ENCODE data around the gene KCNB1.

- no peak for TF ChIP-seq POLR2AphosphoS5 (IDR thresholded peaks at IDR 0.05)
- TF ChIP-seq CTCF (IDR thresholded peaks at IDR 0.05; ENCODE audit: poor library complexity, severe bottlenecking), result no peak
- no peak for TF ChIP-seq REST (IDR thresholded peaks at IDR 0.05; ENCODE audit: borderline replicate concordance)
- TF ChIP-seq EZH2 (IDR thresholded peaks at IDR 0.05; ENCODE audit: borderline replicate concordance, insufficient read depth, low read length, poor library complexity, severe bottlenecking), result no peak
- no peak for TF ChIP-seq EP300 (conservative IDR thresholded peaks at IDR 0.05; ENCODE audit: poor library complexity, severe bottlenecking)
- no peak for TF ChIP-seq TAF1 (IDR thresholded peaks at IDR 0.05; ENCODE audit: low read depth)
Measured at GRCh38 chr20:49497398-49497669, 14.9 kb upstream of the KCNB1 start.
